Measurements from ENCODE around the gene GOLGA6L25. TPM values are rescaled to one million over a fixed set of nuclear protein-coding genes. Genes with fewer than 3 reads are reported as not detected.
"Not testable (repeated sequence)": the region's sequence is repeated elsewhere in the genome, so short reads cannot be mapped to it uniquely, and the experiment has no call there.

GOLGA6L25 gene, protein sequence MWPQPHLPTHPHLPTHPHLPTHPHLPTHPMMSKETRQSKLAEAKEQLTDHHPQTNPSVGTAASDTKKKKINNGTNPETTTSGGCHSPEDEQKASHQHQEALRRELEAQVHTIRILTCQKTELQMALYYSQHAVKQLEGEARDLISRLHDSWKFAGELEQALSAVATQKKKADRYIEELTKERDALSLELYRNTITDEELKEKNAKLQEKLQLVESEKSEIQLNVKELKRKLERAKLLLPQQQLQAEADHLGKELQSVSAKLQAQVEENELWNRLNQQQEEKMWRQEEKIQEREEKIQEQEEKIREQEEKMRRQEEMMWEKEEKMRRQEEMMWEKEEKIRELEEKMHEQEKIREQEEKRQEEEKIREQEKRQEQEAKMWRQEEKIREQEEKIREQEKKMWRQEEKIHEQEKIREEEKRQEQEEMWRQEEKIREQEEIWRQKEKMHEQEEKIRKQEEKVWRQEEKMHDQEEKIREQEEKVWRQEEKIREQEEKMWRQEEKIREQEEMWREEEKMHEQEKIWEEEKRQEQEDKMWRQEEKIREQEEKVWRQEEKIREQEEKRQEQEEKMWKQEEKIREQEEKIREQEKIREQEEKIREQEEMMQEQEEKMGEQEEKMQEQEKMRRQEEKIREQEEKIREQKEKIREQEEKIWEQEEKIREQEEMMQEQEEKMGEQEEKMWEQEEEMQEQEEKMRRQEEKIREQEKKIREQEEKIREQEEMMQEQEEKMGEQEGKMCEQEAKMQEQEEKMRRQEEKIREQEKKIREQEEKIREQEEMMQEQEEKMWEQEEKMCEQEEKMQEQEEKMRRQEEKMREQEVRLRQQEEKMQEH
- total RNA-seq (2014; rRNA removed; shearing (Covaris generic)): not detected in 2 replicates
- not detected in 2 replicates for polyA plus RNA-seq (2015; cell fraction: cytosol; rRNA removed)
- not detected in 2 replicates for polyA plus RNA-seq (2015; cell fraction: nucleus; rRNA removed)

DNA sequence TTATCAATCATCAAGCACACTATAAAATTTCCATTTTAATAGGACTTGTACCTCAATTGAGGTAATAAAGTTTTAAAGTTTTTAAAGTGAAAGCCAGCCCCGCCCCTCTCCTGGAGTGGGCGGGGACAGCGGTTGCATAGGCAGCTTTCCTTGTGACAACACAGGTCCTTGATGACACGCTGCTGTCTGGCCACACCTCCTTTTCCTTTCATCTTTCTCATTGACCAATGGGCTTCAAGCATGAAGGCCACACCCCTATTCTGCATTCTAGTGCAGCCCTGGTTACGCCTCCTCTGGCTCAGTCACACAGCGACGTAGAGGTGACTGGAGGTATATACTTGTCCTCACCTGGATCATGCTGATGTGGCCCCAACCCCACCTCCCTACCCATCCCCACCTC is at the start of gene GOLGA6L25:
GOLGA6L25 (plus strand) TSS at position 301 of the 400 bp plus-strand sequence; CDS start at position 362, 61 bp downstream.
- DNase-seq (ENCODE audit: low read depth): not testable (repeated sequence)

DNA sequence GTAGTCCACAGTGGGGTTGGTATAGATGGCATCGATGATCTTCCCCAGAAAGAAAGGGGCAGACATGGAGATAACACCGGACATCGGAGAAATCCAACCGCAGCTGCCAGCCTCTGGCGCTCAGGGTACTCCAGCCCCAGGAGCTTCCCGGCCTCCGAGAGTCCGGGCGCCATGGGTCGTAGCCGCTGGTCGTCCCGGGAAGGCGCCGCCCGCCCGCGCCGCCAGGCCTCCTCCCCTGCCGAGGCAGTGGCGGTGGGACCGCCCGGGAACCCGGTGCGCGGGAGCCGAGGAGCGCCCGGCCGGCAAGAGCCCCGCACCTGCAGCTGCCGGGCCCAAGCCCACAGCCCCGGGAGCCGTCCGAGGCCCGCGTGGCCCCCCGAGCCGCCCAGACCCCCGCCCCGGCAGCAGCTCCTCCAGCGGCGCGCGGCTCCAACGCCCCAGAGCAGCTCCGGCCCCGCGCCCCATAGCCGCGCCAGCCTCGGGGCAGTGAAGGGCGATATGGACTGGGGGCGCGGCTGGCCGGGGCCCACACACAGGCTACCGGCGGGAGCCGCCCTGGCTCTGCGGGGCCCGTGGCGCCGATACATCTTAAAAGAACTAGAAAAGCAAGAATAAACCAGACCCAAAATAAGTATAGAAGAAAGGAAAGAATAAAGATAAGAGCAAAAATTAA is 45.0 kb upstream of the GOLGA6L25 start:
- not testable (repeated sequence) for DNase-seq (ENCODE audit: low read depth)

DNA sequence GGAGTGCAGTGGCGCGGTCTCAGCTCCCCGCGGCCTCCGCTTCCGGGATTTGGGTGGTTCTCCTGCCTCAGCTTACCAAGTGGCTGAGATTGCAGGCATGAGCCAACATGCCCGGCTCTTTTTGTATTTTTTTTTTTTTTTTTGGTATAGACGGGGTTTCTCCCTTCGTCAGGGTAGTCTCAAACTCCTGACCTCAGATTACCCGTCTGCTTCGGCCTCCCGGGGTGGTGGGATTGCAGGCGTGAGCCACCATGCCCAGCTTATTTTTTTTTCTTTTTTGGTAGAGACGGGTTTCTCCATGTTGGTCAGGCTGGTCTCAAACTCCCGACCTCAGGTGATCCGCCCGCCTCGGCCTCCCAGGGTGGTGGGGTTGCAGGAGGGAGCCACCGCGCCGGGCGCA is 39.2 kb upstream of the GOLGA6L25 start:
- DNase-seq (ENCODE audit: low read depth): not testable (repeated sequence)

DNA sequence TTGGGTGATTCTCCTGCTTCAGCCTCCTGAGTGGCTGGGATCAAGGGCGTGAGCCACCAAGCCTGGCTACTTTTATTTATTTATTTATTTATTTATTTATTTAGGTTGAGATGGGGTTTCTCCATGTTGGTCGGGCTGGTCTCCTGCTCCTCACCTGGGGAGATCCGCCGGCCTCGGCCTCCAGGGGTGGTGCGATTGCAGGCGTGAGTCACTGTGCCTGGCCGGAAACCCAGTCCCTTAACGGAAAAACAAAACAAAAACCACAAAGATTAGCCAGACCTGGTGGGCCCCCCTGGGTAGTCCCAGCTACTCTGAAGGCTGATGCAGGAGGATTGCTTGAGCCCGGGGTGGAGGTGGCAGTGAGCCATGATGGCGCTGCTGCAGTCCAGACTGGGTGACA is 38.2 kb upstream of the GOLGA6L25 start:
- DNase-seq (ENCODE audit: low read depth): not testable (repeated sequence)

DNA sequence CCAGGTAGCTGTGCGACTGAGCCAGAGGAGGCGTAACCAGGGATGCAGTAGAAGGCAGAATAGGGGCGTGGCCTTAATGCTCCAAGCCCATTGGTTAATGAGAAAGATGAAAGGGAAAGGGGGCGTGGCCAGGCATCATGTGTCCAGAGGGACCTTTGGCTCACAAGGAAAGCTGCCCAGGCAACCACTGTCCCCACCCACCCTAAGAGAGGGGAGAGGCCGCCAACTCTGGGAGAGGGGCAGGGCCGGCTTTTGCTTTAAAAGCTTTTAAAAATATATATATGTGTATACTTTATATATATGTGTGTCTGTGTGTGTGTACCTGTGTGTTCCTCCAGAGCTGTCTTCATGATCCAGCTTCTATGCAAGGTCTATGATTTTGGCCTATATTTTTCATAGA is 20.4 kb upstream of the GOLGA6L25 start, which contains the start of gene GOLGA8G:
GOLGA8G (minus strand) TSS at position 18 of the 400 bp plus-strand sequence. CDS start 62 bp downstream, outside the sequence.
- DNase-seq (ENCODE audit: low read depth): peak; percentile 0

DNA sequence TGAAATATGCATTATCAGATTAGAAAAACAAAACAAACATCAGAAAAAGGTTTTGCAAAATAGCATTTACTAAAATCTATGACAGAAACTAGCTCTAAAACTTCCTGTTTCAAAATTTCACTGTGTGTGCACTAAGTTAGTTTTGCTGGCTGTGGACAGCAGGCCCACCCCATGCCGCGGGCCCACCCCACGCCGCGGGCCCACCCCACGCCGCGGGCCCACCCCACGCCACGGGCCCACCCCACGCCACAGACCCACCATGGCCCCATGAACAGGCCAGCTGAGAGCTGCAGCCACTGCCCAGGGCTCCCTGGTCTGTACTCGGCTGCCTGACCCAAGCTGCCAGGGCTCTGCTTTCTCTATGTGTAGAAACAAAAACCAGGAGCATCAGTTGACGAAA is 20.0 kb downstream of the GOLGA6L25 start:
- DNase-seq (ENCODE audit: low read depth): not testable (repeated sequence)

DNA sequence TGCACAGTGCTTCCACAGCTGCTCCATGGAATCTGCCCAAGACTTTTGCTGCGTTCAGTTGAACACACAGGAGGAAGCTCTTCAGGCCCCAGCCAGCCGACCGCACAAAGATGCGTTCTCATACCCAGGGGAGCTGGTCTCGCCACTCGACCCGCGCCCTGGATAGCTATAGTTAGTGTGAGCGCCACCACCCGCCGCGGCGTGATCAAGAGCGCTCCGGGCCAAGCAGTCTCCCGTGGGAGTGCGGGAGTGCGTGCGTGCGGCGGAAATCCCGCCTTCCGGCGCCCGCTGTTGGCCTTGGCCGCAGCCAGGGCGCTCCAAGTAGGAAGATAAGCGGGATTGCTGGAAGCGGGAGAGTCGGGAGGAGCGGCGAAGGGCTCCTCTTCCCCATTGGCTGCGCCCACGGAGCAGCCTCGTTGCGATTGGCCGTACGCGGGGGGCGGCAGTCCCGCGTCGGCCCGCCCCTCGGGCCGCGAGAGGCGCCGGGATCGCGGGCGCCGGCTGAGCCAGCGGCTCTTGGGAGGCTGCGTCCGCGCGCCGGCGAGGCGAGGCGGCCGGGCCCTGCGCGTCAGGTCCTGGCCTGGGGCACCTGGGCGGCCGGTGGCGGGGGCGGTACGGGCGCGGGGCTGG is 35.7 kb downstream of the GOLGA6L25 start:
- DNase-seq (ENCODE audit: low read depth): not testable (repeated sequence)

DNA sequence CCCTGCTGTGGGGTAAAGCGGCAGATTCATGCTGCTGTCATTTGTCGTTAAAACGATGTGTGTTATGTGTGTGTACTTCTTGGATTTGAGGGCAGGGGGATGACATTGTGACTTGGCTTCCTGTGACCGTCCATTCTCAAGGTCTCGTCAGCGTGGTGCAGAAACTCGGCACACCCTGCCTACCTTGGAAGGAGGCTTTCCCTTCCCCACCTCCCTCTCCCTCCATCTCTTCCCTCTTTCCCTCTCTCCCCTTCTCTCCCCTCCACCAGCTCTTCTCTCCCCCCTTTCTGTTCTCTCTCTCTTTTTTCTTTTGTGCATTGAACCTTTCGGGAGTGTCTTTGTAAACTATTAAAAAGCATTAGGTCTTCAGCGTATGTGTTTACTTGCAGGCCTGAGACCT is 36.4 kb downstream of the GOLGA6L25 start:
- DNase-seq (ENCODE audit: low read depth): not testable (repeated sequence)

DNA sequence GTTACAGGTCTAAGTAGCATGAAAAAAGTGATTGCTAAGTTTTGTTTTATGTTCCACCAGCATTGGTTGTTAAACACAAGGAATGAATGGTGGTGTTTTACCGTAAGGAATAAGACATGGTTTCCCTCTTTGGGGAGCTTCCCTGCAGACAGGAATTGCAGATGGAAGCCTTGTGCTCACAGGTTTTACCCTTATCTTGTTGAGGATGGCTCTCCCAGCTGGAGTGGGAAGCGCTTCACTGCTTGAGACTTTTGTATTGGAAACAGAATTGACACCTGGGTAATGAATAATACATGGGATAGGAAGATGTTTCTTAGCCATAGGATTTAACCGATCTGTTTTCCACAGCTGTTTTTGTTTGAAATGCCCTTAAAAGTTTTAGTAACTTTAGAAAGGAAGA is 39.0 kb downstream of the GOLGA6L25 start:
- not testable (repeated sequence) for DNase-seq (ENCODE audit: low read depth)

DNA sequence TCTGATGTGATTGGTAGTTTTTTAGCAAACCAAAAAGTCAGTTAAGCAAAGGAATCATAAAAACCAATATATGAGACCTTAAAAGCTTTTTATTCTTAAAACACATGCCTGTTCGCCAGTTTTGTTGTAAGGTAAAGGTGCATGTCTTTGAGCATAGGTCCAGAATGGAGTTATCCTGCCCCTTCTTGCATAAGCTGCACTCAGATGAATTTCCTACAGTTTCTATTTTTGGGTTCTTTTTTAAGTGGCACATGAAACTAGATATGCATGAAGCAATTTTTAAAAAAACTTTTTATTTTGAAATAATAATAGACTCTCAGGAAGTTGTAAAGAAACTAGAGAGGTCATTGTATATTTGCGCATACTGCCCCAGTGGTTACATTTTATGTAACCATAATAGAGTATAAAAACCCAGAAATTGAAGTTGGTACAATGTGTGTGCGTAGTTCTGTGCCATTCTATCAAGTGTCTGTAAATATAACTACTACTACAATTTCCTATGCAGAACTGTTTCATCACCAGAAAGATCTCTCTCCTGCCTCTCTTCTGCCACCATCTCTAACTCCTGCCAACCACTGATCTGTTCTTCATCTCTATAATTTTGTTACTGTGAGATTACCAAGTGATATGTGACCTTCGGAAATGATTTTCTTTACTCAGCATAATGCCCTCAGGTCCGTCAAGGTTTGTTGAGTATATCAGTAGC is 40.2 kb downstream of the GOLGA6L25 start:
- not testable (repeated sequence) for DNase-seq (ENCODE audit: low read depth)

DNA sequence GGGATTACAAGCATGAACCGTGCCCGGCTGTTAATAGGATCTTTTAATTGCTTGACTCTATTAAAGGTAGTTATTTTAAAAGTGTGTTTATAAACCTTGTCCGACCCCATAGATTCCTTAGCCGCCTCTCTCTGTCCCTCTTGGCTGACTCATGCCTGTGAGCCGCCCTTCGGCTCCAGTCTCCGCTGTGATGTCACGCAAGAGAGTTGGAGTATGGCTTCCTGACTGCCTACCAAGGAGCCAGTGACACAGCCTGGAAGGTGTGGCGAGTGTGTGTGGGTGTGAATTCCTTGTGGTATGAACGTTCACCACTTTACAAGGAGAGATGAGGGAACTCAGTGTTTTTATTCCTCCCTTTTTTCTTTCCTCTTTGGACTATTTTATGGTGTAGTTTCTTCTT is 44.1 kb downstream of the GOLGA6L25 start:
- not testable (repeated sequence) for DNase-seq (ENCODE audit: low read depth)

DNA sequence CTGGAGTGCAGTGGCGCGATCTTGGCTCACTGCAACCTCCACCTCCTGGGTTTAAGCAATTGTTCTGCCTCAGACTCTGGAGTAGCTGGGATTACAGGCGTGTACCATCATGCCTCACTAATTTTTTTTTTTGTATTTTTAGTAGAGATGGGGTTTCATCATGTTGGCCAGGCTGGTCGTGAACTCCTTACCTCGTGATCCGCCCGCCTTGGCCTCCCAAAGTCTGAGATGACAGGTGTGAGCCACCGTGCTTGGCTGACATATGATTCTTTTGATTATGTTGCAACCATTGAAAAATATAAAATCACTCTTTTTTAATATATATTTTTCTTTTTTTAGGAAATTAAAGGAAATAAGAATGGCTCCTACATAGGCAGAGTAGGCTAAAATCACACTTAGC is 44.8 kb downstream of the GOLGA6L25 start:
- DNase-seq (ENCODE audit: low read depth): not testable (repeated sequence)

DNA sequence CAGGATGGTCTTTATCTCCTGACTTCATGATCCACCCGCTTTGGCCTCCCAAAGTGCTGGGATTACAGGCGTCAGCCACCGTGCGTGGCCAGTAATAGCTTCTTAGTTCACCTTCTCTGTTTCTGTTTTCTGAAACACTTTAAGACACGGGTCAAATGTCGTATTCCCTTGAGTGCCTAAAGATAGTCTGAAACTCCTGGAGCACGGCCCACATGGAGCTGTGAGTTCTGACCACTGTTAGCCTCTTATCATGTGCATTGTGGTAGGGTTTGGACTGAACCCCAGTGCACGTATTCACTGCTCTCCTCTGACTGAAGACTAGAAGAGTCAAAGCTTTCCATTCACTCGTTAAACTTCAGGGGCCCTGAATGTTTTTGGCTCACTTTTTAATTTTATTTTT is 48.8 kb downstream of the GOLGA6L25 start:
- not testable (repeated sequence) for DNase-seq (ENCODE audit: low read depth)

Small RNA genes within 50 kb of the gene (small RNA-seq; reads per million reads assigned to genes)
- gene AC138749.2 (not detected), gene RF00017 (not detected)

Other genes starting within 250 kb of the GOLGA6L25 start
- gene HERC2, start 231.4 kb upstream of the GOLGA6L25 start, total RNA-seq (2014; rRNA removed; shearing (Covaris generic)): 33.1 TPM in 2 replicates
- not detected in 2 replicates for gene GOLGA6L24, start 195.5 kb upstream of the GOLGA6L25 start, total RNA-seq (2014; rRNA removed; shearing (Covaris generic))
- not detected in 2 replicates for gene GOLGA8F, start 174.9 kb upstream of the GOLGA6L25 start, total RNA-seq (2014; rRNA removed; shearing (Covaris generic))
- not detected in 2 replicates for gene GOLGA8G, start 20.6 kb upstream of the GOLGA6L25 start, total RNA-seq (2014; rRNA removed; shearing (Covaris generic))
- gene GOLGA8M, start 158.9 kb downstream of the GOLGA6L25 start, total RNA-seq (2014; rRNA removed; shearing (Covaris generic)): not detected in 2 replicates

Measured in HT1080 (cell line).